Ovary (tissue), 9 donors: Measurements from ENCODE around the gene BHLHA15. TPM values are rescaled to one million over a fixed set of nuclear protein-coding genes. Genes with fewer than 3 reads are reported as not detected.
A peak's percentile ranks its signal among the peaks of the same experiment; 100 is the strongest.

ENCODE experiments used
- DNase-seq, 5 donors: peaks; one replicate each; pipeline ENCODE4 v3.0.0-alpha.2; 2019 to 2020
- H3K27ac ChIP-seq, 2 donors: fragments of 200-600 bp; one replicate each; pipeline versions ENCODE4 v1.5.1 to v1.8.0; 2019 to 2022
- H3K27me3 ChIP-seq: fragments of 200-600 bp; one replicate; pipeline ENCODE4 v1.8.0; 2022
- H3K36me3 ChIP-seq: fragments of 200-600 bp; sonication (generic); one replicate; pipeline ENCODE4 v1.5.1; 2019
- H3K4me1 ChIP-seq: one replicate; pipeline ENCODE4 v1.8.1; 2013; ENCODE audit warnings: mild to moderate bottlenecking, moderate library complexity; ENCODE audit not compliant: insufficient read depth
- H3K4me3 ChIP-seq: fragments of 200-600 bp; sonication (generic); one replicate; pipeline ENCODE4 v1.5.1; 2017
- H3K9me3 ChIP-seq, 2 donors: fragments of 200-600 bp in 1 of 2; sonication (generic) in 1 of 2; one replicate each; pipeline versions ENCODE4 v1.5.1 to v1.8.1; 2013 to 2019; ENCODE audit warnings: mild to moderate bottlenecking in 1 of 2, moderate library complexity in 1 of 2
- EP300 ChIP-seq: sonication (generic); formaldehyde crosslinking; IDR thresholded peaks from one replicate; pipeline ENCODE4 v1.6.1; 2017; ENCODE audit warnings: antibody characterized with exemption
- POLR2A ChIP-seq: fragments of 450-650 bp; IDR thresholded peaks from one replicate; pipeline ENCODE4 v1.6.1; 2017; ENCODE audit warnings: antibody characterized with exemption, mild to moderate bottlenecking, moderate library complexity
- WGBS, 3 donors: extraction: QIAGEN DNeasy Blood & Tissue Kit in 1 of 3; methylation state at CpG; one replicate each; pipeline versions ENCODE4 v1.1.5 to v1.1.7; 2013 to 2017; 5-methylcytosine and 5-hydroxymethylcytosine counted together
- intact Hi-C, 4 donors: fragments of 100-400 bp; cut with DNase I; formaldehyde crosslinking; loops; one replicate each; pipeline versions ENCODE4 v1.11.0 to v1.15.1; 2022 to 2023
- polyA plus RNA-seq, 2 donors: library from polyadenylated mRNA; stranded (reverse); fragments of 200-250 nt in 1 of 2; fragments of 350-450 nt in 1 of 2; fragmentation: Illumina TruSeq in 1 of 2; extraction: RNeasy Lipid Tissue Mini Kit (QIAGEN cat#74804) in 1 of 2; gene quantifications; one replicate each; pipeline ENCODE4 v1.2.3, GENCODE V29; 2013 to 2014
- total RNA-seq, 7 donors: library from RNA; depleted of rRNA in 2 of 7; stranded (reverse); fragments of >200 nt in 2 of 7; fragmentation: NEBNext Ultra II Directional in 3 of 7; extraction: Animal tissue kit (Norgen Biotek cat#: 25700) in 3 of 7; gene quantifications; one replicate each; pipeline versions ENCODE4 v1.1.0 to v1.2.4, GENCODE V29; 2016 to 2023
- TF ChIP-seq, protein P1 (sequence below), 3 donors: fragments of 450-650 bp in 2 of 3; fragments of 200-600 bp in 1 of 3; IDR thresholded peaks; one replicate each; pipeline versions ENCODE4 v1.5.1 to v1.8.0; 2016 to 2022; ENCODE audit warnings: antibody characterized with exemption in 3 of 3, mild to moderate bottlenecking in 1 of 3
- donor health status: DM: no; HTN: no; CAD: no; lungs with moderate emphysema.
- donor health status: DM: no; HTN: no; CAD: no.
- donor health status: Bipolar disorder and iron deficiency.
- donor health status: DM: yes; HTN: yes; CAD: no.
- donor health status: DM: no; HTN: no; CAD: no.
- donor health status: DM: yes; HTN: yes; CAD: no.

The BHLHA15 gene
- total and polyA plus RNA-seq, 9 donors = 0.34 to 0.54 TPM; not detected in 7

DNA sequence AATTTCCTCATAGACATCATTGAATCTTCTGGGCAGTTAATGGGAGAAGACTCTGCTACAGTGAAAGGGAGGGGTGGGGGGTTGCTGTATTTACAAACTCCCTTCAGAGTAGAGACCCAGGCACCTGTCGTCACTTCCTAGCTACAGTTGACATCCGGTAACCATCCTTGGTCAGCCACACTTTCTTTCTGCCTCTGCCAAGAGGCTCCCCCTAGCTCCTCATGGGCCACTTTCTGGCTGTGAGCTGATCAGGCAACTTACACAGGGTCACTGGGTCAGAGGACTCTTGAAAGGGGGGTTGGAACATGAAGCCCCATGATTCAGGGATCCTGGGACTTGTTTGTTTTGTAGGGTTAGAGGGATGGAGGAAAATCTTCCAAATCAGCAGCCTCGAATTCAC, 39.5 kb downstream of the BHLHA15 start:
- 76 to 84% (median 84%) methylated on average over 3 of the region's 3 CpGs for WGBS, 3 donors
- no peaks in the 10 kb centered on the region for H3K9me3 ChIP-seq
- H3K4me3 ChIP-seq = no peak overlapping the region
- H3K36me3 ChIP-seq = no peaks in the 10 kb centered on the region
- no peak overlapping the region for H3K27ac ChIP-seq
- TF ChIP-seq EP300 = no peak
- TF ChIP-seq, protein P1, sequence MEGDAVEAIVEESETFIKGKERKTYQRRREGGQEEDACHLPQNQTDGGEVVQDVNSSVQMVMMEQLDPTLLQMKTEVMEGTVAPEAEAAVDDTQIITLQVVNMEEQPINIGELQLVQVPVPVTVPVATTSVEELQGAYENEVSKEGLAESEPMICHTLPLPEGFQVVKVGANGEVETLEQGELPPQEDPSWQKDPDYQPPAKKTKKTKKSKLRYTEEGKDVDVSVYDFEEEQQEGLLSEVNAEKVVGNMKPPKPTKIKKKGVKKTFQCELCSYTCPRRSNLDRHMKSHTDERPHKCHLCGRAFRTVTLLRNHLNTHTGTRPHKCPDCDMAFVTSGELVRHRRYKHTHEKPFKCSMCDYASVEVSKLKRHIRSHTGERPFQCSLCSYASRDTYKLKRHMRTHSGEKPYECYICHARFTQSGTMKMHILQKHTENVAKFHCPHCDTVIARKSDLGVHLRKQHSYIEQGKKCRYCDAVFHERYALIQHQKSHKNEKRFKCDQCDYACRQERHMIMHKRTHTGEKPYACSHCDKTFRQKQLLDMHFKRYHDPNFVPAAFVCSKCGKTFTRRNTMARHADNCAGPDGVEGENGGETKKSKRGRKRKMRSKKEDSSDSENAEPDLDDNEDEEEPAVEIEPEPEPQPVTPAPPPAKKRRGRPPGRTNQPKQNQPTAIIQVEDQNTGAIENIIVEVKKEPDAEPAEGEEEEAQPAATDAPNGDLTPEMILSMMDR (IDR thresholded peaks at IDR 0.05) = no peak
- no peak for TF ChIP-seq POLR2A
- H3K27me3 ChIP-seq = no peaks in the 10 kb centered on the region
- intact Hi-C loops = no loop called here
- peaks cover 10% of the 10 kb centered on the region for H3K4me1 ChIP-seq
- no peak for DNase-seq

DNA sequence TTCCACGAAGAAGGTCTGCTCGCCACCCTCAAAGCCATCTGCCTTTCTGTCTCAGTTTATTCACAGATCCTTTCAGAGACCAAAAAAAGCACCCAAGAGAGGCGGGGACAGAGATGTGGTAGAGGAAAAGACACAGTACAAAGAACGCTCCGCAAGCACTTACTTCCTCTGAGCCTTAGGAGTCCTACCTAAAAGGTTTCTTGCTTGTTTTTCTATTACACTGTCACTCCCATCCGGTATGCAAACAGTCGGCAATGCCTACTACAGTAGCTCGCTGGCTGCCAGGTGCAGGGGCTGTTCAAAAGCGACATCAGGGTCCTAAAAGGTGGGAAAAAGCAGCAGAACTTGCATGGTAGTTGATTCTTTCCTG, 40.0 kb downstream of the BHLHA15 start:
- Histone ChIP-seq H3K9me3 (no peaks in the 10 kb centered on the region), H3K36me3 (no peaks in the 10 kb centered on the region), H3K27ac (no peak overlapping the region), H3K27me3 (no peaks in the 10 kb centered on the region), H3K4me1 (peaks cover 10% of the 10 kb centered on the region), H3K4me3 (peak overlapping the region; percentile 85)
- 39 to 42% (median 41%) methylated on average over 9 of the region's 9 CpGs for WGBS, 3 donors
- intact Hi-C loops = no loop called here
- no peak for DNase-seq
- TF ChIP-seq, protein P1 (IDR thresholded peaks at IDR 0.05) = no peak
- TF ChIP-seq POLR2A (no peak), EP300 (no peak)

DNA sequence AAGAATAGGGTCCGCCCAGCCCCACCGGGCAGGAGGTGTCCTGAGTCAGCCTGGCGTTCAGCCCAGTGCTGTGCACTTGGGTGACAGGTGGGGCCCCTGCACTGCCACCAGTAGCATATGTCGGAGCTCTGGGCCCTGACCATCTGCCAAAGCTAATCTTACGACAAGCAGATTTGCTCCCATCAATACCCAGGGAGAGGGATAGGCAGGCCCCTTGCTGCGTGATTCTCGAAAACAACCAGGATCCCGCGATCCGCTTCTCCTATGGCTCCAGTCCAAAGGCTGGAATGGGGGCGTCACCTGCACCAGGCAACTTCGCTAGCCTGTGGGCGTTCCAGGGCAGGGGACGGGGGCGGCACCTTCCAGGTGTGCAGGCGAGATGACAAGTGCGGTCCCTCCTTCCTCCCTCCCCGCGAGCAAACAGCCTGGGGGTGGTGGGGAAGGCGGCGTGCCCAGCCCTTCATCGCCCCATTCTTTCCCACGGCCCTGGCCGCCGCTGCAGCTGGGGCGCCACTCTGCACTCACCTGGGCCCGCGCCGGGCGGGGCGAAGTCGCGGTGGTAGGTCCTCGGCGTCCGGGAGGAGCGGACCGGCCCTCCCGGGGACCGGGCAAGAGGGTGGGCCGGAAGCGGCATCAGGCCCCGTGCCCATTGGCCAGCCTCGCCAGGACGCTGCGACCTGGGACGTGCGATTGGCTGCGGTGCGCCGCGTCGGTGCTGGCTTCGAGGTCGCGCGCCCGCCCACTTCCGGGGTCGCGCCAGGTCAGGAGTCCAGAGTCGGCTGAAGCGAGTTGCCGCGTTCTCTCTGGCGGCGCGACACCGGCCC, 40.6 kb downstream of the BHLHA15 start, which contains the start of gene TECPR1:
TSS of gene TECPR1 (minus strand) at position 632 of the 824 bp plus-strand sequence. CDS start 6,086 bp downstream, outside the sequence.
- intact Hi-C loops = no loop called here
- WGBS, 3 donors = 0 to 2% (median 1%) methylated on average over 20 to 69 of the region's 69 CpGs
- TF ChIP-seq, protein P1 (IDR thresholded peaks at IDR 0.05) = no peak
- peak; percentile 12 for TF ChIP-seq POLR2A
- no peak for TF ChIP-seq EP300

DNA sequence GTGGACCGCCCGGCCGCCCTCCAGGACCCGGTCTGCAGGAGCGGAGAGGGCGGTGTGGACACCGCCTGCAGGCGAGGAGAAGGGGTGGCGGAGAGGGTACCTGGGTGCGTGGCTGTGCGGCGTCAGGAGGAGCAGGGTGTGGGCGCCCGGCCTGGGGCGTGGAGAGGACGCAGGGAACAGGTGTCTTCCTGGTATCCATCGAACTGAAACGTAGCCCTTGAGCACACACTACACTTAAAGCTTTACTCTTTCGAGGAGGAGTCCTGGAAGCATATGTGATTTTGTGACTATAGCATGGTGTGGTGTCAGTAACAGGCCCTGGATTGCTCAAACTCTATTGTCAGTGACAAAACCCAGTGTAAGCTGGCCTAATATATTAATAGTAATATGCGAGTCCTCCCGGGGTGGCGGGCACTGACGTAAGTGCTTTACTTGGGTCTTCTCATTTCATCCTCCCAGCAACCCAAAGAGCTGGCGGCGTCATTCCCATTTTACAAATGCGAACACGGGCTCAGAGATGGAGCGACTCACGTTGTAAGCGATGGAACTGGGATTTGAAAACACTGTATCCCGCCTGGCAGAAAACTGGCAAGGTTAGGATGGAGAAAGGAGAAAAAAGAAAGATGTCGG, 41.3 kb downstream of the BHLHA15 start:
- Histone ChIP-seq H3K9me3 (no peaks in the 10 kb centered on the region), H3K4me3 (peak overlapping the region; percentile 85), H3K36me3 (no peaks in the 10 kb centered on the region), H3K4me1 (peaks cover 10% of the 10 kb centered on the region), H3K27ac (no peak overlapping the region), H3K27me3 (no peaks in the 10 kb centered on the region)
- no peak for DNase-seq
- WGBS, 3 donors = 23 to 31% (median 26%) methylated on average over 29 to 32 of the region's 32 CpGs
- no peak for TF ChIP-seq POLR2A
- intact Hi-C loops = no loop called here

More for the DNA sequence above, 40.6 kb downstream of the BHLHA15 start, which contains the start of gene TECPR1:
- DNase-seq = peak; percentile 89 to 96 (median 94)
- Histone ChIP-seq H3K4me3 (peak within 1 kb of the TSS; percentile 85), H3K27ac (no peak within 1 kb of the TSS), H3K27me3 (no peaks in the 10 kb centered on the region), H3K36me3 (no peaks in the 10 kb centered on the region), H3K9me3 (no peaks in the 10 kb centered on the region), H3K4me1 (peaks cover 10% of the 10 kb centered on the region)
